Lung (tissue), 12 donors: ENCODE data around the gene RFESD. TPM values are rescaled to one million over a fixed set of nuclear protein-coding genes. Genes with fewer than 3 reads are reported as not detected.
"Not testable (repeated sequence)": the region's sequence is repeated elsewhere in the genome, so short reads cannot be mapped to it uniquely, and the experiment has no call there.

Experiments used
- ATAC-seq: fragments of 200-7000 bp; cut with Tn5 transposase; one replicate; pipeline ENCODE4 v1.9.1; 2020; ENCODE audit warnings: moderate number of reproducible peaks; ENCODE audit not compliant: insufficient read depth, low FRiP score
- DNase-seq, 3 donors: peaks; one replicate each; pipeline ENCODE4 v3.0.0-alpha.2; 2013 to 2017
- H3K27ac ChIP-seq, 2 donors: one replicate each; pipeline ENCODE4 v1.5.1; 2013; ENCODE audit warnings: mild to moderate bottlenecking in 2 of 2, moderate library complexity in 2 of 2, control low read depth in 1 of 2, inconsistent platforms in 1 of 2, low read depth in 1 of 2, low read length in 1 of 2
- H3K27me3 ChIP-seq, 3 donors: one replicate each; pipeline ENCODE4 v1.5.1; 2013; ENCODE audit warnings: low read length in 2 of 3; ENCODE audit not compliant: control insufficient read depth in 3 of 3, insufficient read depth in 3 of 3
- H3K36me3 ChIP-seq, 4 donors: one replicate each; pipeline ENCODE4 v1.5.1; 2013; ENCODE audit warnings: low read length in 4 of 4, mild to moderate bottlenecking in 1 of 4, moderate library complexity in 1 of 4; ENCODE audit not compliant: control insufficient read depth in 4 of 4, insufficient read depth in 4 of 4
- H3K4me1 ChIP-seq, 5 donors: one replicate each; pipeline ENCODE4 v1.5.1; 2013; ENCODE audit warnings: low read length in 5 of 5, mild to moderate bottlenecking in 2 of 5, moderate library complexity in 1 of 5; ENCODE audit not compliant: control insufficient read depth in 5 of 5, insufficient read depth in 5 of 5
- H3K4me3 ChIP-seq: one replicate; pipeline ENCODE4 v1.5.1; 2013; ENCODE audit warnings: mild to moderate bottlenecking, control low read depth, moderate library complexity
- H3K9ac ChIP-seq, 2 donors: one replicate each; pipeline ENCODE4 v1.5.1; 2013; ENCODE audit warnings: low read length in 2 of 2, control low read depth in 1 of 2; ENCODE audit not compliant: insufficient read depth in 1 of 2
- H3K9me3 ChIP-seq, 4 donors: one replicate each; pipeline ENCODE4 v1.5.1; 2013; ENCODE audit warnings: low read length in 3 of 4, mild to moderate bottlenecking in 1 of 4, moderate library complexity in 1 of 4; ENCODE audit not compliant: control insufficient read depth in 4 of 4, insufficient read depth in 3 of 4
- CTCF ChIP-seq: IDR thresholded peaks from 2 replicates; pipeline ENCODE4 v1.5.1; 2012; ENCODE audit warnings: mild to moderate bottlenecking; ENCODE audit errors: control extremely low read depth, extremely low read depth
- WGBS, 2 donors: extraction: QIAGEN DNeasy Blood & Tissue Kit; methylation state at CpG; one replicate each; pipeline ENCODE4 v1.1.7; 2013; 5-methylcytosine and 5-hydroxymethylcytosine counted together
- polyA plus RNA-seq, 2 donors: library from polyadenylated mRNA; stranded (reverse); fragments of 200-250 nt; gene quantifications; one replicate each; pipeline ENCODE4 v1.2.1, GENCODE V29; 2013
- total RNA-seq, 2 donors: library from RNA; depleted of rRNA in 1 of 2; stranded (reverse); fragments of >200 nt in 1 of 2; gene quantifications; one replicate each; pipeline ENCODE4 v1.2.1, GENCODE V29; 2014 to 2021
- donor health status: control.
- donor health status: control.
- donor health status: Bipolar disorder and iron deficiency.
- donor health status: healthy.
- donor health status: DM: yes; HTN: yes; CAD: no.

Gene RFESD
- total and polyA plus RNA-seq, 4 donors: 2.6 to 6.4 (median 3.6) TPM

GRCh38 chr5:95643152-95643551 is 3.4 kb upstream of the RFESD start:
- no peaks in the 10 kb centered on the region for H3K27me3 ChIP-seq
- no peak overlapping the region for H3K9ac ChIP-seq
- ATAC-seq: no peak
- no peaks in the 10 kb centered on the region for H3K36me3 ChIP-seq
- no peak for DNase-seq
- 91 to 92% methylated on average over 7 of the region's 7 CpGs for WGBS, 2 donors
- H3K27ac ChIP-seq: no peak overlapping the region
- peaks cover 0 to 3% (median 0%) of the 10 kb centered on the region in 4 donors for H3K9me3 ChIP-seq
- no peak overlapping the region for H3K4me3 ChIP-seq
- peaks cover 0 to 10% (median 3%) of the 10 kb centered on the region in 5 donors for H3K4me1 ChIP-seq
- TF ChIP-seq CTCF: no peak

DNA sequence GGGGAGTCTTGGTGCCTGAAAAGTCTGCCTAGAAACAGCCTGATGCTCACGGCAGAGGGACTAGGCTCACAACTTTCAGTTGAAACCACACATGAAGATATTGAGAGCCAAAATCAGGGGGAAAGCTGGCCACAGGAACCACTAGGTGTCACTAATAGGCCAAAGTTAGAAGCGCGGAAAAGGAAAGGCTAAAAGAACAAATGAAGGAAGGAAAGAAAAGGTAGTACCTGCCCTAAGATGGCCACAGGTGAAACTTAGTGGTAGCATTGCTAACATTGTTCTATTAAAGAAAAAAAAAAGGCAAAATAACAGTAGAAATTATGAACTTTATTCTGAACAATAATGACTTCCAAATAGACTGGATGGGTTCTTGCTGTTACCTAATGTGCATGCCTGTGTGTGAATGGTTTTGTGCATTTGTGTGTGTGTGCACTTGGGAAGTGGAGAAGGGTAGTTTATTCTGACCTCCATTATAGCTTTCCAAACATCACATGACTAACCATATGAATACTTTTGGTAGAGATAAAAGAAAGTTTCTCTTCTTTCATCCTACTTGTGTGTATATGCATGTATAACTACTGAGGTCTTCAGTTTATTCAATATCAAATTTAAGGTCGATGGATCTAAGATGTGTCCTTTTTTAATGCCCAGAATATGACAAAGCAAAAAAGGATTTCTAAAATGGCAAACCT is 2.1 kb upstream of the RFESD start:
- Histone ChIP-seq H3K4me3 (no peak overlapping the region), H3K9ac (no peak overlapping the region), H3K4me1 (peaks cover 0 to 10% (median 3%) of the 10 kb centered on the region in 5 donors), H3K27ac (peak overlapping the region in 1 of 2 donors; percentile 4), H3K9me3 (peaks cover 0 to 2% (median 0%) of the 10 kb centered on the region in 4 donors), H3K36me3 (no peaks in the 10 kb centered on the region), H3K27me3 (no peaks in the 10 kb centered on the region)
- ATAC-seq (no peak), DNase-seq (peak; percentile 33 to 72 (median 71))
- whole genome bisulfite sequencing, 2 donors: 17 to 20% methylated on average over 4 of the region's 4 CpGs
- peak; percentile 65 for TF ChIP-seq CTCF

DNA sequence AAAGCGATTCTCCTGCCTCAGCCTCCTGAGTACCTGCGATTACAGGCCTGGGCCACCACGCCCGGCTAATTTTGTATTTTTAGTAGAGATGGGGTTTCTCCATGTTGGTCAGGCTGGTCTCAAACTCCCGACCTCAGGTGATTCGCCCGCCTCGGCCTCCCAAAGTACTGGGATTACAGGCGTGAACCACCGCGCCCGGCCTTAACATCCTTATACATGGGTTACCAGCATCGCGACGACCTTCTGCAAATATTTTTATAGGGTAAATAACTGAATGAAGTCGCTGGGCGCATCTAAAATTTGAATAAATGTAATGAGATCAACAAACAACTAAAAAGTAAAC is 380 bp upstream of the RFESD start:
- DNase-seq, H3K9ac ChIP-seq, H3K4me1 ChIP-seq, H3K36me3 ChIP-seq, ATAC-seq, H3K4me3 ChIP-seq, H3K27me3 ChIP-seq, H3K9me3 ChIP-seq: not testable (repeated sequence)
- H3K27ac ChIP-seq: peak overlapping the region; percentile 72 to 93
- WGBS, 2 donors: 85 to 91% methylated on average over 17 of the region's 17 CpGs

DNA sequence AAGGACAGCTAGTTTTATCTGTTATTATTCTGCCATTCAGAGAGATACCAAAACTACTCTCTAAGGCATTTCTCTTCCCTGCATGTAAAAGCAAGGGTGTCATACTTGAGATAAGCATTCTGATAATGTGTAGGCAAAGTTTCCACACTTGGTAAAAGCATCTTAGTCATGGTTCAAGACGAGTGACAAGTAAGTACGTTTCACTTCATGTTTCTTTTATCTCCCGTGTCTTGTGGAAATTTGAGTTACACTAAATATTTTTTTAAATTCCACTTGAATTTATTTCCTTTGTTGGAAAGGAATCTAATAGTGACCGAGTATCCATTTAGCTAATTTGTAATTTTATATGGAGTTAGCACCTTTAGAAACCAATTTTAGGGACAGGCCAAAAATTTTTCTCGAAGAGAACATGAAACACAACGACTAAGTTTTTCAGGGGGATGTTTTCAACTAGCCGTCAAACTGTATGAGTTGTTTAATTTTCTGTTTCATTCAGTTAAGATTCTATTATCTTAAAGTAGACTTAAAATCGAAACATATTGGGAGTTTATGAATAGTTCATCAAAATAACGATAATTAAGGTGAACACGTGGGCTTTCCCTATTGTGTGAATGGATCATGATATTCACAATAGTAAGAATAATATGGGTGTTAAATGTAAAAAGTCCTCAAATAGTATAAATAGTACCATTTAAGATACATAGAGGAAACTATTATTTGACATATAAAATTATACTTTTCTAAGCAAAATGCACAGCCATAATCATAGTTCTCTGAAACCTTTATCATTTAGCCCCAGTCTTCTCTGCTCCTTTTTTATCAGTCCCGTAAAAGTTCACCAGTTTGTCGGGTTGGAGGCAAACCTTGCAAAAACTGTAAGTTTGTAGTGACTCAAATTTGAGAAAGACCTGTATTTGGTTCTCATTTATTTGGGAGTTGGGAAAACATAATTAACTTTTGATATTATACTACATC is 1.6 kb downstream of the RFESD start:
- 74 to 76% methylated on average over 12 of the region's 12 CpGs for WGBS, 2 donors
- H3K4me1 ChIP-seq: peaks cover 0 to 10% (median 3%) of the 10 kb centered on the region in 5 donors
- DNase-seq (peak in 1 of 3 donors; percentile 17), ATAC-seq (no peak)
- no peaks in the 10 kb centered on the region for H3K27me3 ChIP-seq
- peak overlapping the region in 1 of 2 donors; percentile 79 for H3K27ac ChIP-seq
- no peak overlapping the region for H3K9ac ChIP-seq
- peaks cover 0 to 5% (median 0%) of the 10 kb centered on the region in 4 donors for H3K36me3 ChIP-seq
- no peak overlapping the region for H3K4me3 ChIP-seq
- no peak for TF ChIP-seq CTCF
- H3K9me3 ChIP-seq: no peaks in the 10 kb centered on the region
